Measurements from ENCODE around the gene UGT1A1. TPM values are rescaled to one million over a fixed set of nuclear protein-coding genes. Genes with fewer than 3 reads are reported as not detected.
A peak's percentile ranks its signal among the peaks of the same experiment; 100 is the strongest.

The UGT1A1 gene
- total and polyA plus RNA-seq, 12 donors = 0.08 to 0.52 TPM; not detected in 10

DNA sequence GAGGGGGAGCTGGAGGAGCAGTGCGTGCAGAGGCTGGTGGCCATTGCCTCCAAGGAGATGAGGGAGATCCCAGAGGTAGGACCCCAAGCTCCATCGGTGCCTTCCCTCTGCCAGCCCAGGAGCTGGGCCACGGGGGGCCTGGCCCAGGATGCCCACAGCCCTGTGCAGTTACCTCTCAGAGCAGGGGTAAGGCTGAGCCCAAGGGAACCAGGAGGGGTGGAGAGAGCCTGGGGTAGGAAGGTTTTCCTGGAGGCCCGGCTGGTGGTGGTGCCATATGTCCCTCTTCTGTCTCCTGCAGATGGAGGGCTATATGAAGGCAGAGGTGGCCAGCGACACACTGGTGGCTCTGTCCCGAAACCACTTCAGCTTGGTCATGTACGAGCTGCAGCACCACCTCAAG lies 29.5 kb downstream of the UGT1A1 start:
- WGBS, 4 donors = 88 to 93% (median 93%) methylated on average over 3 to 7 of the region's 7 CpGs
- no peaks in the 10 kb centered on the region for H3K4me1 ChIP-seq (replicated peaks in 1 of 2)
- no peaks in the 10 kb centered on the region for H3K27me3 ChIP-seq
- H3K27ac ChIP-seq = no peak overlapping the region
- intact Hi-C loops (cut with DNase I) = no loop called here
- TF ChIP-seq, protein P1, sequence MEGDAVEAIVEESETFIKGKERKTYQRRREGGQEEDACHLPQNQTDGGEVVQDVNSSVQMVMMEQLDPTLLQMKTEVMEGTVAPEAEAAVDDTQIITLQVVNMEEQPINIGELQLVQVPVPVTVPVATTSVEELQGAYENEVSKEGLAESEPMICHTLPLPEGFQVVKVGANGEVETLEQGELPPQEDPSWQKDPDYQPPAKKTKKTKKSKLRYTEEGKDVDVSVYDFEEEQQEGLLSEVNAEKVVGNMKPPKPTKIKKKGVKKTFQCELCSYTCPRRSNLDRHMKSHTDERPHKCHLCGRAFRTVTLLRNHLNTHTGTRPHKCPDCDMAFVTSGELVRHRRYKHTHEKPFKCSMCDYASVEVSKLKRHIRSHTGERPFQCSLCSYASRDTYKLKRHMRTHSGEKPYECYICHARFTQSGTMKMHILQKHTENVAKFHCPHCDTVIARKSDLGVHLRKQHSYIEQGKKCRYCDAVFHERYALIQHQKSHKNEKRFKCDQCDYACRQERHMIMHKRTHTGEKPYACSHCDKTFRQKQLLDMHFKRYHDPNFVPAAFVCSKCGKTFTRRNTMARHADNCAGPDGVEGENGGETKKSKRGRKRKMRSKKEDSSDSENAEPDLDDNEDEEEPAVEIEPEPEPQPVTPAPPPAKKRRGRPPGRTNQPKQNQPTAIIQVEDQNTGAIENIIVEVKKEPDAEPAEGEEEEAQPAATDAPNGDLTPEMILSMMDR (IDR thresholded peaks at IDR 0.05) = no peak
- TF ChIP-seq POLR2A (IDR thresholded peaks at IDR 0.05) = no peak
- no peaks in the 10 kb centered on the region for H3K9me3 ChIP-seq (replicated peaks in 1 of 3)
- peak in 1 of 7 donors; percentile 14 for DNase-seq
- H3K36me3 ChIP-seq (replicated peaks in 1 of 2) = no peaks in the 10 kb centered on the region
- no peak overlapping the region for H3K4me3 ChIP-seq

DNA sequence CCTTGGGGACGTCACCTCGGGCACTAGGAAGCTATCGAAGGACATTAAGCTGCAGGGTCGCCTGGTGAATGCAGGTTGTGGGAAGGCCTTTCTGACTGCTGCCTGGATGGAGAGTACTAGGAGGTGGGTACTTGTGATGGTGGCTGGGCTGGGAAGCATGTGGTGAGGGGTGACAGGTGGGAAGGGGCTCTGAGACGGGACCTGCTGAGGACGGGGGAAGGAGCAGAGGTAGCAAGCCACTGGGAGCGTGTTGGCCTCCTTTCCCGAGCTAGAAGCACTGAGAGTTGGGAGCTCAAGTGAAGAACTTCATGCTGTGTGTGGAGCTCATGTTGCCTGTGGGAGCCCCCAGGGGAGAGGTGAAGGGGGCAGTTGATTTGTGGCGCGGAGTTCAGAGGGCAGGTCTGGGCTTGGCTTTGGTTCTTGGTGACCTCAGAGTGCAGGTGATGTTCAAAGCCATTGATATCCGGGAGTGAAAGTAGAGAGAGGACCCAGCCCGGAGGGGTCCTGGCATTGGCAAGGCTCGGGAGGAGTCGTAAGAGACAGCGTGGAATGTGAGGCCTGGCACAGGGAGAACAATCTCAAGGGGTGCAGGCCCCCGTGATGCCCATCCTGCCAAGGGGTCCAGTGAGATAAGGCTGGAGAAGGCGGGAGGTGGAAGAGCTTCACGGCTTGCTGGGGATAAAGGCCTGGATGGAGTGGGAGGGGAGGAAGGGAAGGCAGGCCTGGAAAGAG lies 31.2 kb downstream of the UGT1A1 start:
- no peak overlapping the region for H3K27ac ChIP-seq
- no peaks in the 10 kb centered on the region for H3K4me1 ChIP-seq (replicated peaks in 1 of 2)
- no peaks in the 10 kb centered on the region for H3K9me3 ChIP-seq (replicated peaks in 1 of 3)
- H3K27me3 ChIP-seq = no peaks in the 10 kb centered on the region
- 78 to 85% (median 81%) methylated on average over 18 of the region's 18 CpGs for WGBS, 4 donors
- TF ChIP-seq, protein P1 (IDR thresholded peaks at IDR 0.05) = no peak
- TF ChIP-seq POLR2A (IDR thresholded peaks at IDR 0.05) = no peak
- H3K4me3 ChIP-seq = no peak overlapping the region
- no peaks in the 10 kb centered on the region for H3K36me3 ChIP-seq (replicated peaks in 1 of 2)
- peak in 2 of 7 donors; percentile 3 to 11 for DNase-seq
- intact Hi-C loops (cut with DNase I) = no loop called here

DNA sequence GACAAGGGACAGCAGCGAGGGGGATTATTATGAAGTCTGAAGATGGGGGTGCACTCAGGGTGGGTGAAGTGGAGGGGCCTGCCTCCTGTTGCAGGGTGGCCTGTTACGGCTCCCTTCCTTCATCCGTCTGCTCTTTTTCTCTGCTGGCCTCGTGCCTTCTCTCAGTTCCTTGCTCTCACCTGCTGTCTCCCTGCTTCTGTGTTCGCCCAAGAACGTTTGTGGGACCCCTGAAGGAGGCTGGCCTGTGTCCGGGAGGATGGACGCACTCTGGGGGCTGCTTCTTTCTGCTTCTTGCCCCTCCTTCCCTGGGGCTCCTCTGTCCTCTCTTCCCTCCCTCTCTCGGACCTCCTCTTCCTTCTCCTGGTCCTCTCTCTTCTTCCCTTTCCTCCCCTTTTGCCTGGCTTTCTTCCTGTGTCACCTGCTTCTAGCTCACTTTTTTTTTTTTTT lies 31.8 kb downstream of the UGT1A1 start:
- DNase-seq = peak in 2 of 7 donors; percentile 1 to 4
- no peaks in the 10 kb centered on the region for H3K9me3 ChIP-seq (replicated peaks in 1 of 3)
- intact Hi-C loops (cut with DNase I) = no loop called here
- no peak overlapping the region for H3K27ac ChIP-seq
- H3K36me3 ChIP-seq (replicated peaks in 1 of 2) = no peaks in the 10 kb centered on the region
- no peak for TF ChIP-seq POLR2A (IDR thresholded peaks at IDR 0.05)
- TF ChIP-seq, protein P1 (IDR thresholded peaks at IDR 0.05) = no peak
- no peaks in the 10 kb centered on the region for H3K4me1 ChIP-seq (replicated peaks in 1 of 2)
- no peak overlapping the region for H3K4me3 ChIP-seq
- no peaks in the 10 kb centered on the region for H3K27me3 ChIP-seq
- WGBS, 4 donors = 74 to 87% (median 81%) methylated on average over 9 of the region's 9 CpGs

DNA sequence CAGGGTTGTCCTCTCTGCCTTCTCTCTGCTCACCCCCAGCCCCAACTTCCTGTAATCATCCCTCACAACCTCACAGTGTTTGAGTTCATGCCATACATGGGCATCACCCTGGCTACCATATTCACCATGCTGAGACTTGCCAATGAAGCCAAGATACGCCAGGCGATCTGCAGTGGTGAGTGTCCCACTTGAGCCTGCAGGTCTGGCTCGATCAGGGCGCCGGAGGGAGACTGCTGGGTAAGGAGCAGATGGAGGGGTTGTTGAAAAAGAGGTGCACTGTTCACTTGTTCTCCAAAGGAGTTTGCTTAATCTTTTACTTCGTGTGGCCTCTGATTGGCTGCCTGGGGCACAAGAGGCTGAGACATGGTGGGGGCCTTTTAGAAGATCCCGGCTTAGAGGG lies 32.6 kb downstream of the UGT1A1 start:
- 84 to 91% (median 88%) methylated on average over 7 of the region's 7 CpGs for WGBS, 4 donors
- intact Hi-C loops (cut with DNase I) = no loop called here

More for the DNA sequence above, 32.6 kb downstream of the UGT1A1 start:
- H3K4me1 ChIP-seq (replicated peaks in 1 of 2) = no peaks in the 10 kb centered on the region
- H3K27me3 ChIP-seq = no peaks in the 10 kb centered on the region
- no peak overlapping the region for H3K4me3 ChIP-seq
- no peaks in the 10 kb centered on the region for H3K36me3 ChIP-seq (replicated peaks in 1 of 2)
- DNase-seq = peak in 1 of 7 donors; percentile 4
- no peak overlapping the region for H3K27ac ChIP-seq
- no peaks in the 10 kb centered on the region for H3K9me3 ChIP-seq (replicated peaks in 1 of 3)
- TF ChIP-seq POLR2A (IDR thresholded peaks at IDR 0.05) = no peak
- TF ChIP-seq, protein P1 (IDR thresholded peaks at IDR 0.05) = no peak

All from adrenal gland (tissue), 12 donors.